Smooth muscle cell (in vitro differentiated cells): Measurements from ENCODE around the gene RAB25. TPM values are rescaled to one million over a fixed set of nuclear protein-coding genes. Genes with fewer than 3 reads are reported as not detected.

ENCODE experiments used
- DNase-seq: peaks from one replicate; lab custom pipeline; 2025; ENCODE audit not compliant: unreplicated experiment; lab: John Stamatoyannopoulos, UW
- H2AFZ ChIP-seq: fragments of 200-600 bp; sonication (generic); 2 replicates; pipeline ENCODE4 v1.6.0; 2016; ENCODE audit warnings: antibody characterized with exemption, low read depth, mild to moderate bottlenecking
- H3F3A ChIP-seq: fragments of 200-600 bp; sonication (generic); 2 replicates; pipeline ENCODE4 v1.6.0; 2017; ENCODE audit warnings: antibody characterized with exemption, low read depth
- H3K27ac ChIP-seq: fragments of 200-600 bp; sonication (generic); 2 replicates; pipeline ENCODE4 v1.5.1; 2016; ENCODE audit warnings: low read depth, mild to moderate bottlenecking
- H3K27me3 ChIP-seq: fragments of 200-600 bp; sonication (generic); 2 replicates; pipeline ENCODE4 v1.6.1; 2016; ENCODE audit warnings: low read depth, mild to moderate bottlenecking
- H3K36me3 ChIP-seq: fragments of 200-600 bp; sonication (generic); 2 replicates; pipeline ENCODE4 v1.5.1; 2016; ENCODE audit warnings: low read depth
- H3K4me1 ChIP-seq: fragments of 200-600 bp; sonication (generic); 2 replicates; pipeline ENCODE4 v1.5.1; 2016; ENCODE audit warnings: low read depth
- H3K4me2 ChIP-seq: fragments of 200-600 bp; sonication (generic); 2 replicates; pipeline ENCODE4 v1.6.0; 2016; ENCODE audit warnings: mild to moderate bottlenecking
- H3K4me3 ChIP-seq: fragments of 200-600 bp; sonication (generic); 2 replicates; pipeline ENCODE4 v1.5.1; 2016; ENCODE audit warnings: mild to moderate bottlenecking
- H3K79me2 ChIP-seq: fragments of 200-600 bp; sonication (generic); 2 replicates; pipeline ENCODE4 v1.6.0; 2016; ENCODE audit warnings: low read depth, mild to moderate bottlenecking
- H3K9ac ChIP-seq: fragments of 200-600 bp; sonication (generic); 2 replicates; pipeline ENCODE4 v1.6.0; 2016; ENCODE audit warnings: low read depth
- H3K9me3 ChIP-seq: fragments of 200-600 bp; sonication (generic); replicated peaks from 2 replicates; pipeline ENCODE4 v1.5.1; 2016; ENCODE audit warnings: low read depth
- H4K20me1 ChIP-seq: fragments of 200-600 bp; sonication (generic); 2 replicates; pipeline ENCODE4 v1.6.0; 2016; ENCODE audit warnings: low read depth
- CTCF ChIP-seq: fragments of 200-600 bp; sonication (generic); IDR thresholded peaks from 2 replicates; pipeline ENCODE4 v1.5.1; 2017; ENCODE audit warnings: borderline replicate concordance, mild to moderate bottlenecking, antibody characterized with exemption; ENCODE audit not compliant: insufficient read depth, poor library complexity, severe bottlenecking
- WGBS: methylation state at CpG from one replicate; pipeline ENCODE4 v1.1.7; 2016; ENCODE audit warnings: low lambda C conversion rate; 5-methylcytosine and 5-hydroxymethylcytosine counted together
- polyA plus RNA-seq: library from polyadenylated mRNA; unstranded; fragments of >200 nt; fragmentation: Nextera tagmentation; extraction: Ambion mirVana; gene quantifications from 2 replicates; pipeline ENCODE4 v1.2.1, GENCODE V29; 2016
- total RNA-seq: library from RNA; depleted of rRNA; stranded (reverse); fragments of >200 nt; gene quantifications from 2 replicates; pipeline ENCODE4 v1.2.3, GENCODE V29; 2014

RAB25 gene
- total and polyA plus RNA-seq, 2 experiments from 2014 or later = 8.9 to 16.8 TPM

GRCh38 chr1:156100205-156100995 is 39.4 kb downstream of the RAB25 start:
- H3F3A ChIP-seq = peaks cover 27% of the 10 kb centered on the region
- H3K36me3 ChIP-seq = no peaks in the 10 kb centered on the region
- H2AFZ ChIP-seq = no peak overlapping the region
- H3K79me2 ChIP-seq = peaks cover 35% of the 10 kb centered on the region
- no peaks in the 10 kb centered on the region for H3K9me3 ChIP-seq
- no peak for DNase-seq
- H3K27me3 ChIP-seq = no peaks in the 10 kb centered on the region
- WGBS = 72% methylated on average over 4 of the region's 4 CpGs
- peaks cover 42% of the 10 kb centered on the region for H3K4me1 ChIP-seq
- no peaks in the 10 kb centered on the region for H4K20me1 ChIP-seq
- H3K4me3 ChIP-seq = no peak overlapping the region
- peak overlapping the region; percentile 75 for H3K27ac ChIP-seq
- peak overlapping the region; percentile 18 for H3K9ac ChIP-seq
- no peak overlapping the region for H3K4me2 ChIP-seq
- TF ChIP-seq CTCF = no peak

- no peaks in the 10 kb centered on the region for H3K36me3 ChIP-seq
- peak overlapping the region; percentile 81 for H3K4me2 ChIP-seq
- WGBS = 75% methylated on average over 6 of the region's 6 CpGs
- DNase-seq = no peak
- H4K20me1 ChIP-seq = no peaks in the 10 kb centered on the region
- peaks cover 35% of the 10 kb centered on the region for H3K79me2 ChIP-seq
- no peak for TF ChIP-seq CTCF
- peaks cover 49% of the 10 kb centered on the region for H3K4me1 ChIP-seq
- peak overlapping the region; percentile 12 for H3K9ac ChIP-seq
- H3K27me3 ChIP-seq = no peaks in the 10 kb centered on the region
- peak overlapping the region; percentile 99 for H3K27ac ChIP-seq
- H3F3A ChIP-seq = peaks cover 23% of the 10 kb centered on the region
- no peak overlapping the region for H3K4me3 ChIP-seq
- no peaks in the 10 kb centered on the region for H3K9me3 ChIP-seq
- no peak overlapping the region for H2AFZ ChIP-seq
Observed at GRCh38 chr1:156101880-156102279, 40.9 kb downstream of the RAB25 start.

GRCh38 chr1:156102633-156103511 is 41.9 kb downstream of the RAB25 start:
- peaks cover 52% of the 10 kb centered on the region for H3K4me1 ChIP-seq

More at GRCh38 chr1:156102633-156103511, 41.9 kb downstream of the RAB25 start:
- Histone ChIP-seq H3K9ac (peak overlapping the region; percentile 96), H3K4me2 (peak overlapping the region; percentile 81), H3K36me3 (no peaks in the 10 kb centered on the region), H3K9me3 (no peaks in the 10 kb centered on the region), H3K27me3 (no peaks in the 10 kb centered on the region), H3K79me2 (peaks cover 41% of the 10 kb centered on the region), H4K20me1 (no peaks in the 10 kb centered on the region), H2AFZ (no peak overlapping the region), H3K27ac (peak overlapping the region; percentile 99), H3F3A (peaks cover 27% of the 10 kb centered on the region), H3K4me3 (no peak overlapping the region)
- 66% methylated on average over 16 of the region's 16 CpGs for WGBS
- no peak for TF ChIP-seq CTCF
- DNase-seq = no peak
